ENCODE data around the gene COL27A1.

GRCh38 chr9:114198249-114199040, 43.1 kb downstream of the COL27A1 start:
- TF ChIP-seq EZH2 (IDR thresholded peaks at IDR 0.05; ENCODE audit: borderline replicate concordance, low read depth, low read length, severe bottlenecking) (no peak), CTCF (IDR thresholded peaks at IDR 0.05; ENCODE audit: borderline replicate concordance, extremely low read depth, low read length, poor library complexity, severe bottlenecking) (no peak)
